Mesodermal cell (in vitro differentiated cells): ENCODE measurements around the gene TDRD15. TPM values are rescaled to one million over a fixed set of nuclear protein-coding genes. Genes with fewer than 3 reads are reported as not detected.

Source experiments
- H3K27ac ChIP-seq: 2 replicates; pipeline ENCODE4 v1.7.0; 2013; ENCODE audit warnings: mild to moderate bottlenecking, low read depth, low read length, moderate library complexity; ENCODE audit not compliant: severe bottlenecking
- H3K36me3 ChIP-seq: 2 replicates; pipeline ENCODE4 v1.7.1; 2013; ENCODE audit warnings: mild to moderate bottlenecking, low read length, moderate library complexity; ENCODE audit not compliant: control insufficient read depth, insufficient read depth
- H3K4me1 ChIP-seq: one replicate; pipeline ENCODE4 v1.7.1; 2013; ENCODE audit warnings: mild to moderate bottlenecking, low read length; ENCODE audit not compliant: insufficient read depth, control insufficient read depth, poor library complexity, severe bottlenecking
- H3K4me3 ChIP-seq: 2 replicates; pipeline ENCODE4 v1.7.0; 2013; ENCODE audit warnings: low read length, control low read depth, mild to moderate bottlenecking; ENCODE audit not compliant: insufficient read depth, poor library complexity, severe bottlenecking; ENCODE audit errors: extremely low read depth
- H3K9me3 ChIP-seq: 2 replicates; pipeline ENCODE4 v1.7.1; 2013; ENCODE audit warnings: mild to moderate bottlenecking, low read length, moderate library complexity; ENCODE audit not compliant: control insufficient read depth
- WGBS, 2 experiments: methylation state at CpG; one replicate each; pipeline ENCODE4 v1.1.5; 2013; ENCODE audit warnings: missing lambda C conversion rate in 2 of 2; ENCODE audit not compliant: insufficient coverage in 2 of 2; 5-methylcytosine and 5-hydroxymethylcytosine counted together
- polyA plus RNA-seq, 2 experiments: library from polyadenylated mRNA; stranded (reverse); fragments of 50-300 nt; gene quantifications; one replicate each; pipeline ENCODE4 v1.2.3, GENCODE V29; 2013

Gene TDRD15
- polyA plus RNA-seq (2013, experiment 1 of 2) = not detected
- not detected for polyA plus RNA-seq (2013, experiment 2 of 2)

DNA sequence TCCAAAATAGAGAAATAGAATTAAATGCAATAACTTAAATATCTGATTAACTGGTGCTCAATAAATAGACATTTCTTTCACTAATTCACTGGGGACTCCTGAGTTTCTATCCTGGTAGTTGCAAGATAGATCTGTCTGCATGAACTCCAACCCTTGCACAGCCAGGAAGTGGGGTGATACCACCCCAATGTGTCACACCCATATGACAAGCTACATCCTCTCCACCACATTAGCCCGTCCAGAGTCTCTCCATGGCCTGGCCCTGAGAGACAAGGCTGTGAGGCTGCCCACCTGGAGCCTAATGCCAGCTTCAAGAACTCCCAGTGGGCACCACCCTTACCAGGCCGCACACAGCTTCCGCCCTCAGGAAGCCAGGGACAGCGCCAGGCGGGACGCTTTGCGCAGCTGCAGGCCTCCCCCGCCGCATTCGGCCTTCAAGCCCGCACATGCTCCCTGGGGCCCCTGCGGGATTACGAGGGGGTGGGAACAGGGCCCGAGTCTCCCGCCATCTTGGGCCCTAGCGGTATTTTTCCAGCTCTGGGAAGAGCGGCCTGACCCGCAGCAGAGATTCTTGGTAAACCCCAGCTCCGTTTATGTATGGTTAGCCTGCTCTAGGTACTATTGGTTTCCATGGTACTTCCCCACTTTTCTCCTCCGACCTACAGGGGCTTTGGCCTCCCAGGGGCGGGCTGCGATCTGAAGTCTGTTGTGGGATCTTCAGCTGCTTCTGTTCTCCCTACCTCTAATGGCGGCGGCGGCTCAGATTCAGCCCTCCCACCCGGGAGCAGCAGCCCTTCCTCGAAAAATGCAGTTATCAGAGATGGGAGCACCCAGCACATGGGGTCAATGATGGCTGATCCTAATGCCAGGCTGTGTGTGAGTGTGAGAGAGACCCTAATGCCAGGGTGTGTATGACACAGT lies at the start of gene TDRD15:
Gene TDRD15 (plus strand): TSS at position 496 of the 921 bp plus-strand sequence. CDS start 13,500 bp downstream, outside the sequence.
- H3K27ac ChIP-seq = no peak within 1 kb of the TSS
- no peaks in the 10 kb centered on the region for H3K9me3 ChIP-seq
- no peaks in the 10 kb centered on the region for H3K4me1 ChIP-seq
- 93 to 95% methylated on average over 23 to 24 of the region's 27 CpGs for WGBS, 2 experiments
- no peaks in the 10 kb centered on the region for H3K36me3 ChIP-seq
- no peak within 1 kb of the TSS for H3K4me3 ChIP-seq

DNA sequence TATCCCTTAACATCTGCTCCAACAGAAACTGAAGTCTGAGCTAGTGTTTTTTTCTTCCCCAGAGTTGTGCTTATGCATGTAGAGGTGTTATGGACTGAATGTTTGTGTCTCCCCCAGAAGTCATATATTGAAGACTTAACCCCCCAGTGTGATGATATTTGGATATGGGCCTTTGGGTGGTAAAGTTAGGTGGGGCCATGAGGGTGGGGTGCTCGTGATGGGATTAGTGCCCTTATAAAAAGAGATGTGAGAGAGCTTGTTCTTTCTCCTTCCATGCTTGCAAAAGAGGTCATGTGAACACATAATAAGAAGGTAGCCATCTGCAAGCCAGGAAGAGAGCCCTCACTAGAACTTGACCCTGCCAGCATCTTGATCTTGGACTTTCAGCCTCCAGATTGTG lies 45.5 kb upstream of the TDRD15 start:
- H3K4me3 ChIP-seq = no peak overlapping the region
- H3K9me3 ChIP-seq = no peaks in the 10 kb centered on the region
- H3K27ac ChIP-seq = no peak overlapping the region
- WGBS, 2 experiments = 86 to 90% methylated on average over 1 of the region's 1 CpG
- no peaks in the 10 kb centered on the region for H3K4me1 ChIP-seq
- no peaks in the 10 kb centered on the region for H3K36me3 ChIP-seq

DNA sequence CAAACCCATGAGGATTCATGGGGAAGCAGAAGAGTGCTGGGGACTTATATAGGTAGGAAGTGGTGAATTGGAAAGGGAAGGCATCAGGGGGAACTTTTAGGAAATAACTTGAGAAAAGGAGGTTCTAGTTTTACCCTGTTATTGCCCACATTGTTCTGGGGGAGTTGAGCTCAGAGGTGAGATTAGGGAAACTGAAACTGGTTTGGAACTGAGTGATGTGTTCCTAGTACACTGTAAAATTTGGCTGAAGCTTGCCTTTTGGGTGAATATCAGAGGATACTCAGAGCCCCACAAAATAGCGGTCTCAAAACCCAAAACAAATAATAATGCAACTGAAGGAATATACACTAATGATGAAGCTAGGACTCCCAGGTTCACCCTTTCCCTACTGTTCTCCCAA lies 40.3 kb upstream of the TDRD15 start:
- no peak overlapping the region for H3K27ac ChIP-seq
- no peaks in the 10 kb centered on the region for H3K9me3 ChIP-seq
- H3K4me3 ChIP-seq = no peak overlapping the region
- no peaks in the 10 kb centered on the region for H3K36me3 ChIP-seq
- WGBS, 2 experiments = no CpG with 5 or more reads among the region's 1 CpG
- no peaks in the 10 kb centered on the region for H3K4me1 ChIP-seq

DNA sequence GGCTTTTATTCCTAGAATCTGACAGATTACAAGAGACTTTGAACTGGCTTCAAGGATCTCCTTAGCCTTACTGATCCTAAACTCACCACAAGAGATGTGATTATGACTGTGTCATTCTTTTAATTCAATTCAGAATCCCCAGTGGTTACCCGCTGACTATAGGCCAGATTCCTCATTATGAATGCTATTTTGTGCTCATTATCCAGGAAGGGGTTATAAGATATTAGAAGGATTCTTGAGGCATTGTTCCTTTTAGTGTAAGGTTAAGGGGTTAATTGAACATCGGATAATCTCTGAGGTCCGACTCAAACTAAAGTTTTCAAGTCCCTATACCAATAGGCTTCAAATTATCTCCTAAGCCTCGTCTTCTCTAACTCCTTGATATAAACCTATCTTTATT lies 39.4 kb upstream of the TDRD15 start:
- H3K27ac ChIP-seq = no peak overlapping the region
- H3K4me3 ChIP-seq = no peak overlapping the region
- no peaks in the 10 kb centered on the region for H3K4me1 ChIP-seq
- WGBS, 2 experiments = no CpG with 5 or more reads among the region's 4 CpGs
- no peaks in the 10 kb centered on the region for H3K36me3 ChIP-seq
- H3K9me3 ChIP-seq = no peaks in the 10 kb centered on the region

DNA sequence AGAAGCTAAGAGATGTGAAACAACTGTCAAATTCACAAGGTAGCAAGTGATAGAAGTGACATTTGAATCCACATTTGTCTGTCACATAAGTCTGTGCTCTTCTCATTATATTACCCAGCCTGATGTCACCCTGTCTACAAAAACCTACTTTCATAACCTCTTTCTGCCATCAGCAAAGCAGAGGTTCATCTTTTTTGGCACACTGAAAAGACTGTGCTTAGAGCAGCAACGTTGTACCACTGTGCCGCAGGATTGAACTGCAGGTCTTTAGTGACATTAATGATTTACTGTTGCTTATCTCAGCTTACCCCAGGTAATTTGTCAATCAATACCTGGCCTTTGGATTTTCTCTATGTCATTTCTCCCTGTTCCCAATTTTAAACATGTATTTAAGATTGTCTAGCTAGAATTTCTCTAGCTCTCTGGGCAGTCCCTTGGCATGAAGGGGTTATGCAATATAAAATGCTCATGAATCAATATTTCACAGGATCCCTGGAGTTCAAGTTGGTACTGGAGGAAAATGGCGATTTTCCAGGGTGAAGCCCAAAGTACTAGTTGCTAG lies 31.4 kb upstream of the TDRD15 start:
- no peaks in the 10 kb centered on the region for H3K4me1 ChIP-seq
- H3K36me3 ChIP-seq = no peaks in the 10 kb centered on the region
- no peak overlapping the region for H3K27ac ChIP-seq
- H3K4me3 ChIP-seq = no peak overlapping the region
- WGBS, 2 experiments = 71 to 87% methylated on average over 3 of the region's 3 CpGs
- H3K9me3 ChIP-seq = no peaks in the 10 kb centered on the region

DNA sequence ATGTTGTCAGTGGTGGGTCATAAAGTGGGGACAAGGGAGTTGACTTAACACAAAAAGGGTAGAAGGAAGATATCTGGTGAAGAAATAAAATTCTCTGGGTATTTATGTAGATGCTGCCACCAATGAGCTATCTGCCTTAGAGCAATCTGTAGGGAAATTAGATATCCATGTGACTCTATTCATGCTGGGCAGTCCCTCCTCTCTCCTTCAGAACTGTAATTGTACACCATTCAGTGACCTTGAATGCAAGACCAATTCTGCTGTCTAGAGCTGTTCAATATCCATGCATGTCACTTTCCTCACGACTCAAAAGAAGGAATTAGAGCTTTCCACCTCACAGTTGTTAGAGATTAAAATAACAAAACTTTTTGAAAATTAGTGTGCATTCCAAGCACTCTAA lies 28.6 kb upstream of the TDRD15 start:
- WGBS, 2 experiments = no CpG with 5 or more reads among the region's 1 CpG
- H3K4me3 ChIP-seq = no peak overlapping the region
- H3K27ac ChIP-seq = no peak overlapping the region

DNA sequence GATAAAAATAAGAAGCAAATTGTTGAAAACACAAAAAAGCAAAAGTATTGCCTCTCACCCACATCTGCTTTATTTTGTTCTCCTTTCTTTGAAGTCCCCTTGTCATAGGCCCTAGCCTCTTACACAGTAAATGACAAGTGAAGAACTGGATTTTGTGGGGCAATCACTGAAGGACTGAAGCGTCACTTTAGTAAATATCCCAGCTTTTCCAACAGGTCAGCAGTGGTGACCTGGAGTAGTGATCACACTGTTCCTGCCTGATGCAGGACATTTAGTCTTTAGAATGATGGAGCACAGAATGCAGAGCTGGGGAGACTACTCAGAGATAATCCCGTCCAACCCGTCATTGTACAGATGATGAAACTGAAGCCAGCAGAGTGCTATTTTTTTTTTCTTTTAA lies 28.1 kb upstream of the TDRD15 start:
- Histone ChIP-seq H3K4me1 (no peaks in the 10 kb centered on the region), H3K9me3 (no peaks in the 10 kb centered on the region), H3K27ac (no peak overlapping the region), H3K4me3 (no peak overlapping the region), H3K36me3 (no peaks in the 10 kb centered on the region)
- WGBS, 2 experiments = 100% methylated on average over 1 to 3 of the region's 3 CpGs

More for the DNA sequence above, 28.6 kb upstream of the TDRD15 start:
- Histone ChIP-seq H3K36me3 (no peaks in the 10 kb centered on the region), H3K9me3 (no peaks in the 10 kb centered on the region), H3K4me1 (no peaks in the 10 kb centered on the region)

DNA sequence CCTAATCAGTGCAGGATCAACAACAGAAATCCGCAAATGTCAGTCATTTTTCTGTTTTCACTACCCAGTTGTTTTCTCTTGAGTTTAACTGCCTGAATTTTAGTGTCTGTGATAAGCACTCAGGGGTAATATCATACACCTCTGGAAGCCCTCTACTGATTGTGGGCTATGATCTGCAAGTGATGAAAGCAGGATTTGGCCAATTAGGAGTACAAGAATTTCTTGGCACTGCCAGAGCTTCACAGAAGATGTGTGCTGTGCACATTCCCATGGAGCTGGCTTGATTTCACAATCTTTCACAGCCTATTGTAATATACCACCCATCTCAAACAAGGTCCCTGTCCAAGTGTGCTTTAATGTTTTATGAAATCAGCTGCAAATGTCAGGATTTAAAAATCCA lies 27.3 kb upstream of the TDRD15 start:
- H3K4me3 ChIP-seq = no peak overlapping the region
- no peaks in the 10 kb centered on the region for H3K36me3 ChIP-seq
- H3K27ac ChIP-seq = no peak overlapping the region
- 67% methylated on average over 1 of the region's 1 CpG; no CpG with 5 or more reads in 1 of the 2 experiments for WGBS, 2 experiments
- H3K4me1 ChIP-seq = no peaks in the 10 kb centered on the region
- no peaks in the 10 kb centered on the region for H3K9me3 ChIP-seq

DNA sequence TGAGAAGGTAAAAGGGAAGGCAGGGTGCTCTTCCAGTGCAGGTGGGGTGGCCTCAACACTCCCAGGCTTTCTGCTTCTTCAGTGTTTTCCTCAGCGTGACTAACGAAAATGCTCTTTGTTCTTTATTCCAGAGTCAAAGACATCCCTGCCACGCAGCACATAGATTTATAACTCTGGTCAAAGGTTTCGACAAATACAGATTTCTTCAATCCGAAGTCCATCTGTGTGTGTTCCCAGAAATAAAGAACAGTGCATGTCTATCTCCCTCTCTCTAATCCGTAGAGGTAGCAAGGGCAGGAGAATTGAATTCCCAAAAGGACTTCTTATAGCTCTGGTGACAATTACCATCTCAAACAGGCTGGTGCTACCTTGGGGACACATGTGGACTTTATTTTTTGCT lies 26.4 kb upstream of the TDRD15 start:
- Histone ChIP-seq H3K9me3 (no peaks in the 10 kb centered on the region), H3K4me3 (no peak overlapping the region), H3K36me3 (no peaks in the 10 kb centered on the region), H3K27ac (no peak overlapping the region), H3K4me1 (no peaks in the 10 kb centered on the region)
- WGBS, 2 experiments = 87% methylated on average over 4 to 5 of the region's 6 CpGs

DNA sequence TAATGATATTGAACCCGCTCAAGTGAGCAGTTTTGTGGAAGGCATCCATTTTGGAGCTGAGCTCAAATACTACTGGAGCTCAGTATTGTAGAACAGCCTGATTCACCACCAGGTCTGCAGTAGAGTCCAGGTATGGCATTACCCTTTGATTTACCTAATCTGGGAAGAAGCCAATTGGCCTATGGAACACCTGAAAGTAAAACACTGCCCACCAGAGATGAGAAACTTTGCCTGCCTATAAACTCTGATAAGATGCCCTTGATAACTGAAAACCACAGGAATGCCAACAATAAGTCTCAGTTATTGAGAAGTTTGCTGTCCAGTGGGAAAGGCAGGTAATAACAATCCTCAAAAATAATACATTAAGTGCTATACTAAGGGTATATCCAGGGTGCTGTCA lies 25.5 kb upstream of the TDRD15 start:
- Histone ChIP-seq H3K27ac (no peak overlapping the region), H3K9me3 (no peaks in the 10 kb centered on the region), H3K4me1 (no peaks in the 10 kb centered on the region), H3K4me3 (no peak overlapping the region), H3K36me3 (no peaks in the 10 kb centered on the region)
- WGBS, 2 experiments = 80 to 92% methylated on average over 1 of the region's 1 CpG
